B cell (primary cell): Measurements from ENCODE around the gene AKR1C3. TPM values are rescaled to one million over a fixed set of nuclear protein-coding genes. Genes with fewer than 3 reads are reported as not detected.
"Not testable (repeated sequence)": the region's sequence is repeated elsewhere in the genome, so short reads cannot be mapped to it uniquely, and the experiment has no call there.

Source experiments
- ATAC-seq: fragments of 200-7000 bp; cut with Tn5 transposase; one replicate; pipeline ENCODE4 v1.10.0; 2021; ENCODE audit warnings: low read depth, mild to moderate bottlenecking, moderate number of reproducible peaks, moderate library complexity
- CTCF ChIA-PET: fragments of 350-600 bp; sonication (Branson Sonifier 250); formaldehyde crosslinking; loops from one replicate; lab custom pipeline; 2021; ENCODE audit warnings: antibody characterized with exemption, inconsistent platforms; lab: Charles Lee
- POLR2A ChIA-PET: fragments of 350-600 bp; sonication (Branson Sonifier 250); formaldehyde crosslinking; loops from one replicate; lab custom pipeline; 2021; ENCODE audit warnings: antibody characterized with exemption; lab: Charles Lee
- DNase-seq: peaks from one replicate; pipeline ENCODE4 v3.0.0; 2013
- H2AFZ ChIP-seq: 2 replicates; pipeline ENCODE4 v1.6.1; 2012; ENCODE audit warnings: mild to moderate bottlenecking, low read depth, low read length; ENCODE audit not compliant: insufficient read depth, poor library complexity, severe bottlenecking
- H3K27ac ChIP-seq, 2 donors: 1 replicate in 1 of 2; 2 replicates in 1 of 2; pipeline ENCODE4 v1.5.1; 2012 to 2013; ENCODE audit warnings: low read length in 2 of 2, mild to moderate bottlenecking in 2 of 2, moderate library complexity in 1 of 2
- H3K27me3 ChIP-seq, 4 experiments: fragments of 200-600 bp in 1 of 4; sonication (generic) in 1 of 4; replicated peaks in 1 of 4; 1 replicate in 2 of 4; 2 replicates in 2 of 4; pipeline versions ENCODE4 v1.6.1 to v1.7.0; 2013 to 2016; ENCODE audit warnings: low read length in 3 of 4, mild to moderate bottlenecking in 2 of 4, mixed read lengths in 1 of 4, moderate library complexity in 1 of 4; ENCODE audit not compliant: insufficient read depth in 4 of 4, control insufficient read depth in 3 of 4; ENCODE audit errors: control extremely low read depth in 1 of 4
- H3K36me3 ChIP-seq, 2 experiments: replicated peaks in 1 of 2; 1 replicate in 1 of 2; 2 replicates in 1 of 2; pipeline versions ENCODE4 v1.6.1 to v1.7.1; 2013; ENCODE audit warnings: low read length in 1 of 2; ENCODE audit not compliant: insufficient read depth in 2 of 2, control insufficient read depth in 1 of 2; ENCODE audit errors: control extremely low read depth in 1 of 2, extremely low read depth in 1 of 2
- H3K4me1 ChIP-seq, 2 donors: fragments of 200-600 bp in 1 of 2; sonication (generic) in 1 of 2; 1 replicate in 1 of 2; 2 replicates in 1 of 2; pipeline versions ENCODE4 v1.5.1 to v1.6.1; 2013 to 2017; ENCODE audit warnings: low read length in 2 of 2; ENCODE audit not compliant: control insufficient read depth in 2 of 2, insufficient read depth in 2 of 2
- H3K4me2 ChIP-seq: replicated peaks from 2 replicates; pipeline ENCODE3; 2012; ENCODE audit warnings: mild to moderate bottlenecking, low read depth, low read length; ENCODE audit not compliant: poor library complexity, severe bottlenecking
- H3K4me3 ChIP-seq, 5 experiments: fragments of 200-600 bp in 1 of 5; sonication (generic) in 1 of 5; 1 replicate in 3 of 5; 2 replicates in 2 of 5; pipeline versions ENCODE4 v1.5.1 to v1.7.0; 2011 to 2016; ENCODE audit warnings: low read length in 4 of 5, mild to moderate bottlenecking in 4 of 5, low read depth in 2 of 5, control low read depth in 1 of 5, moderate library complexity in 1 of 5; ENCODE audit not compliant: insufficient read depth in 1 of 5; ENCODE audit errors: control extremely low read depth in 1 of 5, extremely low read depth in 1 of 5
- H3K79me2 ChIP-seq: fragments of 200-600 bp; sonication (generic); one replicate; pipeline ENCODE4 v1.6.0; 2016; ENCODE audit warnings: low read length; ENCODE audit not compliant: control insufficient read depth, insufficient read depth
- H3K9ac ChIP-seq: fragments of 200-600 bp; sonication (generic); 2 replicates; pipeline ENCODE4 v1.6.1; 2017; ENCODE audit warnings: mild to moderate bottlenecking, low read length, moderate library complexity
- H3K9me3 ChIP-seq, 3 donors: one replicate each; pipeline versions ENCODE4 v1.6.1 to v1.7.1; 2013; ENCODE audit warnings: low read length in 2 of 3; ENCODE audit not compliant: control insufficient read depth in 2 of 3, insufficient read depth in 1 of 3; ENCODE audit errors: control extremely low read depth in 1 of 3
- H4K20me1 ChIP-seq: 2 replicates; pipeline ENCODE4 v1.6.0; 2012; ENCODE audit warnings: mild to moderate bottlenecking, low read length; ENCODE audit not compliant: insufficient read depth, control insufficient read depth, poor library complexity, severe bottlenecking
- H3K27ac Mint-ChIP-seq: one replicate; pipeline ENCODE4 v1.8.0; 2021; ENCODE audit warnings: mixed read lengths
- H3K27me3 Mint-ChIP-seq: one replicate; pipeline ENCODE4 v1.8.0; 2021; ENCODE audit warnings: mixed read lengths
- H3K4me1 Mint-ChIP-seq: one replicate; pipeline ENCODE4 v1.8.0; 2021; ENCODE audit warnings: mixed read lengths
- H3K4me3 Mint-ChIP-seq: one replicate; pipeline ENCODE4 v1.8.0; 2021; ENCODE audit warnings: mixed read lengths
- H3K9me3 Mint-ChIP-seq: one replicate; pipeline ENCODE4 v1.8.0; 2022; ENCODE audit warnings: mixed read lengths; ENCODE audit not compliant: insufficient read depth
- EZH2 ChIP-seq: IDR thresholded peaks from 2 replicates; pipeline ENCODE4 v1.6.1; 2012; ENCODE audit warnings: borderline replicate concordance, low read depth, mild to moderate bottlenecking, moderate library complexity, low read length; ENCODE audit not compliant: insufficient read depth, poor library complexity, severe bottlenecking
- WGBS: methylation state at CpG from one replicate; pipeline ENCODE4 v1.1.5; 2013; ENCODE audit warnings: missing lambda C conversion rate; ENCODE audit not compliant: insufficient coverage; 5-methylcytosine and 5-hydroxymethylcytosine counted together
- intact Hi-C: fragments of 100-400 bp; cut with micrococcal nuclease; formaldehyde crosslinking; loops from one replicate; pipeline ENCODE4 v1.10.0; 2022
- polyA plus RNA-seq: library from polyadenylated mRNA; depleted of rRNA; stranded (reverse); fragments of >200 nt; gene quantifications from 2 replicates; pipeline ENCODE4 v1.2.3, GENCODE V29; 2012
- total RNA-seq, 2 donors: library from RNA; stranded (reverse); fragments of 120-200 nt in 1 of 2; gene quantifications; 1 replicate in 1 of 2; 2 replicates in 1 of 2; pipeline versions ENCODE4 v1.2.3 to v1.2.4, GENCODE V29; 2013 to 2022
- TF ChIP-seq, protein P1 (sequence below): fragments of 200-600 bp; IDR thresholded peaks from one replicate; pipeline ENCODE4 v1.8.0; 2022; ENCODE audit warnings: antibody characterized with exemption, mild to moderate bottlenecking

AKR1C3 gene
- total and polyA plus RNA-seq, 2 donors (not counting 1 experiment from before 2014, with no cell fraction given) = 0.28 to 0.62 TPM

DNA sequence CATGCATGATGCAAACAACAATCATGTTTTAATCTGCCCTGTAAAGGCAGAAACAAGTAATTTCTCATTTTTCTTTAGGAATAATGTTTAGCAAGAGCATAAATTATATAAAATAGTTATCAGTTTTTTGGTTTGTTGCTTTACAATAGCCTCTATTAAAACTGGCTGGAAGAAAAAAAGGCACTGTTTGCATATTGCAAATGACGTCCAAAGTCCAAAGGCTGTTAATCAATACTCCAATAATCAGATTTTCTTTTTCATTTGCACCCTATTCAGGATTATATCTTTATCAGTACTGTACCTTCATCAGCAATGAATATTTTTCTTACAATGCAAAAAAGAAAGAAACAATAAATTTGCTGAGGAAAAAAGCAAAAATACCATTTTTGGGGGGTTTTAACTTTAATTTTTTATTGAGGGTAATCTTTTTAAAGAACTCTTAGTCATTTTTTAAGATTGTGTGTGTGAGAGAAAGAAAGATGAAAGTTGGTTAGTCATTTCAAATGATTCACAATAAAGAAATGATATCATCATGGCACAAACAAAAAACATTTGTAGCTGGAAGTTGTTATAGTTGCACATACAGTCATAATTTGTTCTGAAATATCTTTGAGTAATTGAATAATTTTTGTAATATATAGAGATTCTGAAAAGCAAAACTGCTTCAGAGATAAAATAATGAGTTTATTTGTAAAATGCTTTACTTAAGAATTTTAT is 46.1 kb upstream of the AKR1C3 start:
- Mint-ChIP-seq H3K9me3 (peaks cover 2% of the 10 kb centered on the region), H3K4me1 (no peaks in the 10 kb centered on the region), H3K27ac (no peak overlapping the region), H3K27me3 (no peaks in the 10 kb centered on the region), H3K4me3 (no peak overlapping the region)
- H3K27me3 ChIP-seq = no peaks in the 10 kb centered on the region
- no peak overlapping the region for H3K4me2 ChIP-seq
- no peak overlapping the region for H3K4me3 ChIP-seq
- peaks cover 0 to 3% (median 0%) of the 10 kb centered on the region in 3 donors for H3K9me3 ChIP-seq
- no CpG with 5 or more reads among the region's 1 CpG for WGBS
- H4K20me1 ChIP-seq = no peaks in the 10 kb centered on the region
- H3K36me3 ChIP-seq = no peaks in the 10 kb centered on the region
- no peaks in the 10 kb centered on the region for H3K4me1 ChIP-seq
- no peaks in the 10 kb centered on the region for H3K79me2 ChIP-seq
- POLR2A ChIA-PET = no interaction called here
- DNase-seq = no peak
- no peak overlapping the region for H3K27ac ChIP-seq
- intact Hi-C loops = no loop called here
- no peak overlapping the region for H3K9ac ChIP-seq
- CTCF ChIA-PET = no interaction called here
- ATAC-seq = no peak
- TF ChIP-seq EZH2 = no peak
- TF ChIP-seq, protein P1, sequence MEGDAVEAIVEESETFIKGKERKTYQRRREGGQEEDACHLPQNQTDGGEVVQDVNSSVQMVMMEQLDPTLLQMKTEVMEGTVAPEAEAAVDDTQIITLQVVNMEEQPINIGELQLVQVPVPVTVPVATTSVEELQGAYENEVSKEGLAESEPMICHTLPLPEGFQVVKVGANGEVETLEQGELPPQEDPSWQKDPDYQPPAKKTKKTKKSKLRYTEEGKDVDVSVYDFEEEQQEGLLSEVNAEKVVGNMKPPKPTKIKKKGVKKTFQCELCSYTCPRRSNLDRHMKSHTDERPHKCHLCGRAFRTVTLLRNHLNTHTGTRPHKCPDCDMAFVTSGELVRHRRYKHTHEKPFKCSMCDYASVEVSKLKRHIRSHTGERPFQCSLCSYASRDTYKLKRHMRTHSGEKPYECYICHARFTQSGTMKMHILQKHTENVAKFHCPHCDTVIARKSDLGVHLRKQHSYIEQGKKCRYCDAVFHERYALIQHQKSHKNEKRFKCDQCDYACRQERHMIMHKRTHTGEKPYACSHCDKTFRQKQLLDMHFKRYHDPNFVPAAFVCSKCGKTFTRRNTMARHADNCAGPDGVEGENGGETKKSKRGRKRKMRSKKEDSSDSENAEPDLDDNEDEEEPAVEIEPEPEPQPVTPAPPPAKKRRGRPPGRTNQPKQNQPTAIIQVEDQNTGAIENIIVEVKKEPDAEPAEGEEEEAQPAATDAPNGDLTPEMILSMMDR = no peak
- no peak overlapping the region for H2AFZ ChIP-seq

DNA sequence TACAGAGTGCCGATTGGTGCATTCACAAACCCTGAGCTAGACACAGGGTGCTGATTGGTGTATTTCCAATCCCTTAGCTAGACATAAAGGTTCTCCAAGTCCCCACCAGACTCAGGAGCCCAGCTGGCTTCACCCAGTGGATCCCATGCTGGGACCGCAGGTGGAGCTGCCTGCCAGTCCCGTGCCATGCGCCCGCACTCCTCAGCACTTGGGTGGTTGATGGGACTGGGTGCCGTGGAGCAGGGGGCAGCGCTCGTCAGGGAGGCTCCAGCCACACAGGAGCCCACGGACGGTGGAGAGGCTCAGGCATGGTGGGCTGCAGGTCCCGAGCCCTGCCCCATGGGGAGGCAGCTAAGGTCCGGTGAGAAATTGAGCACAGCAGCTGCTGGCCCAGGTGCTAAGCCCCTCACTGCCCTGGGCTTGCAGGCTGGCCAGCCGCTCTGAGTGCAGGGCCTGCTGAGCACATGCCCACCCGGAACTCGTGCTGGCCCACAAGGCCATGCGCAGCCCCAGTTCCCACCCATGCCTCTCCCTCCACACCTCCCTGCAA is 41.2 kb upstream of the AKR1C3 start:
- H2AFZ ChIP-seq, H3K4me1 ChIP-seq, intact Hi-C loops, H4K20me1 ChIP-seq, H3K27ac ChIP-seq, ATAC-seq, H3K4me1 Mint-ChIP-seq, H3K79me2 ChIP-seq, CTCF ChIA-PET, H3K4me2 ChIP-seq, POLR2A ChIA-PET, H3K27me3 Mint-ChIP-seq, H3K27ac Mint-ChIP-seq, H3K4me3 ChIP-seq, DNase-seq, H3K27me3 ChIP-seq, H3K9ac ChIP-seq, H3K9me3 ChIP-seq, H3K36me3 ChIP-seq, H3K4me3 Mint-ChIP-seq, H3K9me3 Mint-ChIP-seq: not testable (repeated sequence)
- 89% methylated on average over 16 of the region's 16 CpGs for WGBS

DNA sequence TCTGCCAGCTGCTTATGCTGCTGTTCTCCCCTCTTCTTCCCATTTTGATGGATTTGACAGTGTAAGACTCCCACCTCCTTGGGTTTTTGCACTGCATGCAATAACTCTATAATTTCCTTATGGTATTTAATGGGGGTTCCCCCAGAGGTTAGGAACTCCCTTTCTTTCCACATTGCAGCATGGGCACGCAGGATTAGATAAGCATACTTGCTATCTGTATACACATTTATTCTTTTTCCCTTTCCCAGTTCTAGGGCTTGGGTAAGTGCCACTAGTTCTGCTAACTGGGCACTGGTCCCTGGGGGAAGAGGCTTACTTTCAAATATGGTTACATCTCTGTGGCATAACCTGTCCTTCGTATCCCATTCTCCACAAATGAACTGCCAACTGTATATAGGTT is 39.4 kb upstream of the AKR1C3 start:
- H3K79me2 ChIP-seq, H3K9ac ChIP-seq, intact Hi-C loops, H2AFZ ChIP-seq, ATAC-seq, H3K27ac ChIP-seq, CTCF ChIA-PET, H3K4me2 ChIP-seq, H3K36me3 ChIP-seq, H3K4me1 Mint-ChIP-seq, H4K20me1 ChIP-seq, POLR2A ChIA-PET, H3K4me1 ChIP-seq, H3K9me3 ChIP-seq, H3K27ac Mint-ChIP-seq, H3K4me3 Mint-ChIP-seq, H3K27me3 ChIP-seq, H3K9me3 Mint-ChIP-seq, H3K27me3 Mint-ChIP-seq, DNase-seq, H3K4me3 ChIP-seq: not testable (repeated sequence)
- WGBS = no CpG with 5 or more reads among the region's 2 CpGs
